ENCODE data around the gene CFAP61.

DNA sequence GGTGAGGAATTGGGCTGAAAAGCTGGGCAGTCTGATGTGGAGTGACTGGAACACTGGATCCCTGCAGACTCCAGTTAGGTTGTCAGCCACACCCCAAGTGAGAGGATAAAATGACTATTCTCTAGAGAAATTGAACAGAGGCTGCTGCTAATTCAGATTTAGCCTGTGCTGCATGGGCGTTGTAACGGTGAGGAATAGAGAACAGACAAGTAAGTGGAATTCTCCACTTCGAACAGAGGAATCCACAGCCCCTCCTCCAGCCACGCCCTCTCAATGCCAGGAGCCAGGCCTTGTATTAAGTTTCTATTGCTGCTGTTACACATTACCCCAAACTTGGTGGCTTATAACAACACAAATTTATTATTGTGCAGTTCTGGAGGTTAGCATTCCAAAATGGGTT, 109.3 kb downstream of the CFAP61 start:
- TF ChIP-seq, protein P1, sequence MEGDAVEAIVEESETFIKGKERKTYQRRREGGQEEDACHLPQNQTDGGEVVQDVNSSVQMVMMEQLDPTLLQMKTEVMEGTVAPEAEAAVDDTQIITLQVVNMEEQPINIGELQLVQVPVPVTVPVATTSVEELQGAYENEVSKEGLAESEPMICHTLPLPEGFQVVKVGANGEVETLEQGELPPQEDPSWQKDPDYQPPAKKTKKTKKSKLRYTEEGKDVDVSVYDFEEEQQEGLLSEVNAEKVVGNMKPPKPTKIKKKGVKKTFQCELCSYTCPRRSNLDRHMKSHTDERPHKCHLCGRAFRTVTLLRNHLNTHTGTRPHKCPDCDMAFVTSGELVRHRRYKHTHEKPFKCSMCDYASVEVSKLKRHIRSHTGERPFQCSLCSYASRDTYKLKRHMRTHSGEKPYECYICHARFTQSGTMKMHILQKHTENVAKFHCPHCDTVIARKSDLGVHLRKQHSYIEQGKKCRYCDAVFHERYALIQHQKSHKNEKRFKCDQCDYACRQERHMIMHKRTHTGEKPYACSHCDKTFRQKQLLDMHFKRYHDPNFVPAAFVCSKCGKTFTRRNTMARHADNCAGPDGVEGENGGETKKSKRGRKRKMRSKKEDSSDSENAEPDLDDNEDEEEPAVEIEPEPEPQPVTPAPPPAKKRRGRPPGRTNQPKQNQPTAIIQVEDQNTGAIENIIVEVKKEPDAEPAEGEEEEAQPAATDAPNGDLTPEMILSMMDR (conservative IDR thresholded peaks at IDR 0.05; ENCODE audit: low read length) = no peak
- TF ChIP-seq EZH2phosphoT487 (IDR thresholded peaks at IDR 0.05; ENCODE audit: borderline replicate concordance) = no peak

Data from Loucy (cell line).